SK-N-SH (cell line): Measurements from ENCODE around the gene CFAP299.

Experiments used
- CHD2 ChIP-seq: fragments of 150-350 bp; IDR thresholded peaks from 2 replicates; pipeline ENCODE4 v1.6.1; 2018; ENCODE audit warnings: low read length; ENCODE audit not compliant: partially characterized antibody
- EP300 ChIP-seq, 2 experiments: IDR thresholded peaks; 2 replicates each; pipeline versions ENCODE4 v1.4.0 to v1.6.1; 2012; ENCODE audit warnings: borderline replicate concordance in 1 of 2, low read depth in 1 of 2, low read length in 1 of 2
- EZH2phosphoT487 ChIP-seq: fragments of 200-600 bp; sonication (generic); IDR thresholded peaks from 2 replicates; pipeline ENCODE4 v1.6.1; 2017; ENCODE audit warnings: low read depth, mixed run types, mild to moderate bottlenecking, antibody characterized with exemption, moderate library complexity, borderline replicate concordance
- FOXJ3 ChIP-seq: sonication (generic); formaldehyde crosslinking; IDR thresholded peaks from 2 replicates; pipeline ENCODE4 v1.5.1; 2020; ENCODE audit warnings: mild to moderate bottlenecking, missing genetic modification reagents
- GABPA ChIP-seq: IDR thresholded peaks from 2 replicates; pipeline ENCODE4 v1.4.0; 2012; ENCODE audit warnings: low read depth, mild to moderate bottlenecking
- MXI1 ChIP-seq: IDR thresholded peaks from 2 replicates; pipeline ENCODE4 v1.6.1; 2012; ENCODE audit warnings: mild to moderate bottlenecking, low read depth, low read length, improper control_type of control experiment
- RAD21 ChIP-seq: IDR thresholded peaks from 2 replicates; pipeline ENCODE4 v1.6.1; 2012; ENCODE audit warnings: mild to moderate bottlenecking, low read length
- SIN3A ChIP-seq: IDR thresholded peaks from 2 replicates; pipeline ENCODE4 v1.6.1; 2012; ENCODE audit warnings: low read depth, mild to moderate bottlenecking, low read length, moderate library complexity, borderline replicate concordance
- SMC3 ChIP-seq: IDR thresholded peaks from 2 replicates; pipeline ENCODE4 v1.6.1; 2012; ENCODE audit warnings: low read depth, low read length, improper control_type of control experiment
- TF ChIP-seq, protein P1 (sequence below): fragments of 150-350 bp; IDR thresholded peaks from 2 replicates; pipeline ENCODE4 v1.6.1; 2017; ENCODE audit warnings: antibody characterized with exemption, low read length, low read depth, borderline replicate concordance
- TF ChIP-seq, protein P2 (sequence below): IDR thresholded peaks from 2 replicates; pipeline ENCODE4 v1.4.0; 2012; ENCODE audit warnings: low read depth
- TF ChIP-seq, protein P3 (sequence below): fragments of 200-600 bp; sonication (generic); IDR thresholded peaks from 2 replicates; pipeline ENCODE4 v1.6.1; 2017; ENCODE audit warnings: antibody characterized with exemption, mild to moderate bottlenecking, moderate library complexity
- TF ChIP-seq, protein P4 (sequence below): IDR thresholded peaks from 2 replicates; pipeline ENCODE4; 2012

DNA sequence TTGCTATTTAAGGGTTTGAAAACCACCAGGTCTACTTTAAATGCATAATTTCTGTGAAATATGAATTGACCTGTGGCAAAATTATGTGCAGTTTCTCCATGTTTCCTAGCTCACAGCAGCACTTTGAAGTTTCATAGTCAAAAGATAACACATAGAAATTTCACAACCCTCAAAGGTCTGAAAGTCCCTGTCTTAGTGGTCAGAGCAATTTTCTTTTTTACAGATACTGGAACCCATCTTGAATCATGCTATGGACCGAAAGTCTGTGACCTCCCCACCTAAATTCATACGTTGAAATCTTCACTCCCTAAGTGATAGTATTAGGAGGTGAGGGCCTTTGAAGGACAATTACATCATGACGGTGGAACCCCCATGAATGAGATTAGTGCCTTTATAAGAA lies 454.6 kb downstream of the CFAP299 start:
- TF ChIP-seq, protein P1, sequence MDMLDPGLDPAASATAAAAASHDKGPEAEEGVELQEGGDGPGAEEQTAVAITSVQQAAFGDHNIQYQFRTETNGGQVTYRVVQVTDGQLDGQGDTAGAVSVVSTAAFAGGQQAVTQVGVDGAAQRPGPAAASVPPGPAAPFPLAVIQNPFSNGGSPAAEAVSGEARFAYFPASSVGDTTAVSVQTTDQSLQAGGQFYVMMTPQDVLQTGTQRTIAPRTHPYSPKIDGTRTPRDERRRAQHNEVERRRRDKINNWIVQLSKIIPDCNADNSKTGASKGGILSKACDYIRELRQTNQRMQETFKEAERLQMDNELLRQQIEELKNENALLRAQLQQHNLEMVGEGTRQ, result no peak
- TF ChIP-seq SMC3, result no peak
- TF ChIP-seq, protein P2, sequence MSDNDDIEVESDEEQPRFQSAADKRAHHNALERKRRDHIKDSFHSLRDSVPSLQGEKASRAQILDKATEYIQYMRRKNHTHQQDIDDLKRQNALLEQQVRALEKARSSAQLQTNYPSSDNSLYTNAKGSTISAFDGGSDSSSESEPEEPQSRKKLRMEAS, result no peak
- TF ChIP-seq GABPA, result no peak
- TF ChIP-seq, protein P3, sequence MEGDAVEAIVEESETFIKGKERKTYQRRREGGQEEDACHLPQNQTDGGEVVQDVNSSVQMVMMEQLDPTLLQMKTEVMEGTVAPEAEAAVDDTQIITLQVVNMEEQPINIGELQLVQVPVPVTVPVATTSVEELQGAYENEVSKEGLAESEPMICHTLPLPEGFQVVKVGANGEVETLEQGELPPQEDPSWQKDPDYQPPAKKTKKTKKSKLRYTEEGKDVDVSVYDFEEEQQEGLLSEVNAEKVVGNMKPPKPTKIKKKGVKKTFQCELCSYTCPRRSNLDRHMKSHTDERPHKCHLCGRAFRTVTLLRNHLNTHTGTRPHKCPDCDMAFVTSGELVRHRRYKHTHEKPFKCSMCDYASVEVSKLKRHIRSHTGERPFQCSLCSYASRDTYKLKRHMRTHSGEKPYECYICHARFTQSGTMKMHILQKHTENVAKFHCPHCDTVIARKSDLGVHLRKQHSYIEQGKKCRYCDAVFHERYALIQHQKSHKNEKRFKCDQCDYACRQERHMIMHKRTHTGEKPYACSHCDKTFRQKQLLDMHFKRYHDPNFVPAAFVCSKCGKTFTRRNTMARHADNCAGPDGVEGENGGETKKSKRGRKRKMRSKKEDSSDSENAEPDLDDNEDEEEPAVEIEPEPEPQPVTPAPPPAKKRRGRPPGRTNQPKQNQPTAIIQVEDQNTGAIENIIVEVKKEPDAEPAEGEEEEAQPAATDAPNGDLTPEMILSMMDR, result no peak
- no peak for TF ChIP-seq SIN3A
- TF ChIP-seq EP300 (IDR thresholded peaks at IDR 0.05; ENCODE audit: borderline replicate concordance in 1 of 2, low read depth in 1 of 2, low read length in 1 of 2), result no peak
- TF ChIP-seq, protein P4, sequence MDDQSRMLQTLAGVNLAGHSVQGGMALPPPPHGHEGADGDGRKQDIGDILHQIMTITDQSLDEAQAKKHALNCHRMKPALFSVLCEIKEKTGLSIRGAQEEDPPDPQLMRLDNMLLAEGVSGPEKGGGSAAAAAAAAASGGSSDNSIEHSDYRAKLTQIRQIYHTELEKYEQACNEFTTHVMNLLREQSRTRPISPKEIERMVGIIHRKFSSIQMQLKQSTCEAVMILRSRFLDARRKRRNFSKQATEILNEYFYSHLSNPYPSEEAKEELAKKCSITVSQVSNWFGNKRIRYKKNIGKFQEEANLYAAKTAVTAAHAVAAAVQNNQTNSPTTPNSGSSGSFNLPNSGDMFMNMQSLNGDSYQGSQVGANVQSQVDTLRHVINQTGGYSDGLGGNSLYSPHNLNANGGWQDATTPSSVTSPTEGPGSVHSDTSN, result no peak
- TF ChIP-seq RAD21, result no peak
- TF ChIP-seq EZH2phosphoT487, result no peak
- no peak for TF ChIP-seq CHD2
- TF ChIP-seq MXI1, result no peak
- TF ChIP-seq FOXJ3 (CRISPR knock-in tag), result no peak
